ENCODE data around the gene C1QTNF4.

Gene C1QTNF4

DNA sequence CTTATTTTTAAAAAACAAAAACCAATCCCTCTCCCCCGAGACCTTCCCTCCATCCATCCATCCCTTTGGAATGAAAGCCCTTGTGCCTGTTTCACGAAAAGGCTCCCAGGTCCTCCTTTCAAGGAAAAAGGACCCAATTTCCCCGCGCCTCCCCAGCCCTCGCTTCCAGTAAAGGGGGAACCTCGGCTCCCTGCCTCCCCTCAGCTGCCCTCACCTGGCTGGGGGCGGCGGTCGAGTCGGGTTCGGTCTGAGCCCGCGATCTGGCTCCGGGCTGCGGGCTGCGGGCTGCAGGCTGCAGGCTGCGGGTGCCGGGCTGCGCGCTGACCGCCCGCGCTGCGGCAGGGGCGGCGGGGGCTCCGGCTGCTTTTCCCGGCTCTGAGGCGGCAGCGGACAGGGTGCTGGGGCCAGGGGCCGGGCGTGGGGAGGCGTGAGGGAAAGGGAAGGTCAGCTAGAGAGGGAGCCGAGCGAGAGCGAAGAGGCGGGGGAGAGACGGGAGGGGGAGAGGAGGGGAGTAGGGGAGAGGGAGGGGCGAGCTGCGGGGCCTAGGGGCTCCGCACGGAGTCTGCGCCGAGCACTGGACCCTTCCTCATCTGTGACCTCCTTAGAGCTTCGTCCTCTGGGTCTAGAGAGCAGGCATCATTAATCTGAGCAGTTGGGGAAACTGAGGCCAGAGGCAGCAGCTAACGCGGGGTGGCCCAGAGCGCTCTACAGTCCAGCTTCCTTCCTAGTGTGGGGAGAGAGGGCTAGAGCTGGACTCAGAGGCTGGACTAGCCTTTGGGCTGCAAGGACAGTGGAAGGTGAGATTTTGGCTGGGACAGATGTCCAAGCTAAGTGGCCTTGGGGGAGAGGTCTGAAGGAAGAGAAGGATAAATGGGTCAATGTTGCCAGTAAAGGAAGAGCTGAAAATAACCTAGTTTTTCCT, at the start of gene C1QTNF4:
Gene C1QTNF4, minus strand, starts transcription at position 478 of the 922 bp plus-strand sequence. CDS start 3,601 bp downstream, outside the sequence.
- TF ChIP-seq, protein P1, sequence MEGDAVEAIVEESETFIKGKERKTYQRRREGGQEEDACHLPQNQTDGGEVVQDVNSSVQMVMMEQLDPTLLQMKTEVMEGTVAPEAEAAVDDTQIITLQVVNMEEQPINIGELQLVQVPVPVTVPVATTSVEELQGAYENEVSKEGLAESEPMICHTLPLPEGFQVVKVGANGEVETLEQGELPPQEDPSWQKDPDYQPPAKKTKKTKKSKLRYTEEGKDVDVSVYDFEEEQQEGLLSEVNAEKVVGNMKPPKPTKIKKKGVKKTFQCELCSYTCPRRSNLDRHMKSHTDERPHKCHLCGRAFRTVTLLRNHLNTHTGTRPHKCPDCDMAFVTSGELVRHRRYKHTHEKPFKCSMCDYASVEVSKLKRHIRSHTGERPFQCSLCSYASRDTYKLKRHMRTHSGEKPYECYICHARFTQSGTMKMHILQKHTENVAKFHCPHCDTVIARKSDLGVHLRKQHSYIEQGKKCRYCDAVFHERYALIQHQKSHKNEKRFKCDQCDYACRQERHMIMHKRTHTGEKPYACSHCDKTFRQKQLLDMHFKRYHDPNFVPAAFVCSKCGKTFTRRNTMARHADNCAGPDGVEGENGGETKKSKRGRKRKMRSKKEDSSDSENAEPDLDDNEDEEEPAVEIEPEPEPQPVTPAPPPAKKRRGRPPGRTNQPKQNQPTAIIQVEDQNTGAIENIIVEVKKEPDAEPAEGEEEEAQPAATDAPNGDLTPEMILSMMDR (IDR thresholded peaks at IDR 0.05): no peak

DNA sequence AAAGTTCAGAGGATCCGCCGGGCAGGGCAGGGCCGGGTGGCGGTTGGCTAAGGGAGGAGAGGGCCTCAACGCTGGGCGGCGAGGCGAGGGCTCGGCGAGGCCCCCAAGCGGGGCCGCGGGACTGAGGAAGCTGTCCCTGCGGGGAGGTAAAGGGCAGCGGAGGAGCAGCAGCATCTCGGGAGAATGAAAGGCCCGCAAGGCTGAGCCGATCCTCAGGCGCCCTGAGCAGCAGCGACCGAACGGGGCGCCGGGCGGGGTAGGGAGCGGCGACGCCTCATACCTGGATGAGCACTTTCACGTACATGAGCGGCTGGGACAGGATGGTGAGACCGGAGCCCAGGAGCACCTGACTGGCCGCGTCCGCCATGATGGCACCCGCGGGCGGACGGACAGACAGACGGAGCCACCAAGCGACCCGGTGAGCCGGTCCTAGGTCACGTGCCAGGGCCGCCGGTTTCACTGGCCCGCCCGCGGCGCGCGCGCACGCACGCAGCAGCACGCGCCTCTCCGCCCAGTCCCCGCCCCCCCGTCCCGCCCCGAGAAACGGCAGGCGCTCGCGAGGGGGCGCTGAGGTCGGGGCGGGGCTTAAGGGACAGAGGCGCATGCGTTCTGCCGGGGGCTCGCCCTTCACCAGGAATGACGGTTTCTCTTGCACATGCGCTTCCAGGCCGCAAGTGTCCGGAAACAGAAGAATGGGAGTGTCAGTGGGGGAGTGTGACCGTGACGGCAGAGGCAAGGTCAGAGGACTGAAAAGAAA, 48.1 kb upstream of the C1QTNF4 start, which contains the start of gene MTCH2:
Gene MTCH2, minus strand, starts transcription at position 461 of the 757 bp plus-strand sequence. Its CDS starts 94 bp downstream, at position 367.
- TF ChIP-seq, protein P1 (IDR thresholded peaks at IDR 0.05): peak; percentile 39; the same call in 1 of the 2 replicates

DNA sequence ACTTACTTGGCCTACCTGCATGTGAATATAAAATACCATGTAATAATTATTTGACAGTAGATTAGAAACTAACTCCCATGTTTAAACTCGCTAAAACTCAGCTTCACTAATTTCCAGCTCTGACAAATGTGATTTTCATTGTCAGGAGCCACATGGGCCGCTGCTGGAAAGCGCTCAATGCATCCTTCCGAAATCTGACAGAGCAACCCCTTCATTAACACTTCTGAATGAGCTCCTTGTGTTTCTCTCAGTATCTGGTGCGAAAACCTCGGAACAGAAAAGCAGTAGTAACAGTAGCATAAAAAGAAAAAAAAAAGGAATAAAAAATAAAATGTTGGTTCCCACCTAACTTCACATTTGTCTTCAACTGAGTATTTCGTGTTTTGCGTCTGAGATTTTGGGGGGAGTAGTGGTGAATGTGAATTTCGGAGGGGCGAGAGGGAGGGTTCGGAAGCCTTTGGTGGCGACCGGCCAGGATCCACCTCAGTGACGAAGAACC, 47.4 kb upstream of the C1QTNF4 start:
- TF ChIP-seq, protein P1 (IDR thresholded peaks at IDR 0.05): no peak

DNA sequence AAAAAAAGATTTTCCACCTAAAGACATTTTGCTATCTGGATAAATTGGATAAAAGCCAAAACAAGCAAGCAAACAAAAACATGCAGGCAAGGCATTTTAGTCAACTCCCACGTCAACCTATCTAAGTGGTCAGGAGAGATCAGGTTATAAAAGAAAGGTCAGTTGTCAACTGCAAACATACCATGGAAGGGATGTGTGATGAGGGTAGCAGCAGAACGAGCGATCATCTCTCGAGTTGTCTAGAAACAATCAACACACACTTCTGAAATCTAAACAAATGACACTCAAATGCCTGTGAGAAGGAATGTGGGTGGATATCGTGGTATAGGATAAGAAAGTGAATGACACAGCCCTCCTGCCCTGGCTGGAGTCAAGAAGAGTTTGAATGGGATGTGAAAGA, 37.3 kb upstream of the C1QTNF4 start:
- TF ChIP-seq, protein P1 (IDR thresholded peaks at IDR 0.05): no peak

DNA sequence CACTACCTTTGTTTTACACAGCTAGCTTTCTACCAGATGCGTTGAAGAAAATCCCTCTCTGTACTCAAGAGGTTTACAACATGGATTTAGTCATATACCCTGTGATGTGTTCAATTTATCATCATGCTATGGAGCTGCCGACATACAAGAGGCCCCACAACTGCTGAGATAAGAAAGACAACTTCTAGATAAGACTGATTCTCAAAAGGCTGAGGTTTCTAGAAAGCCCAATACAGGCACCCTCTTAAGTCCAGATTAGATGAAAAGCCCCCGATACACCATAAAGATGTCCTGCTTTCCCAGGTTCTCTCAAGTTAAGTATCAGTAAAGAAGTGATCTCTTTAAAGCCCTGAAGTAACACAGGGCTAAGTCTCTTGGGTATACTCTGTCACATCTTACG, 33.8 kb upstream of the C1QTNF4 start:
- TF ChIP-seq, protein P1 (IDR thresholded peaks at IDR 0.05): no peak

DNA sequence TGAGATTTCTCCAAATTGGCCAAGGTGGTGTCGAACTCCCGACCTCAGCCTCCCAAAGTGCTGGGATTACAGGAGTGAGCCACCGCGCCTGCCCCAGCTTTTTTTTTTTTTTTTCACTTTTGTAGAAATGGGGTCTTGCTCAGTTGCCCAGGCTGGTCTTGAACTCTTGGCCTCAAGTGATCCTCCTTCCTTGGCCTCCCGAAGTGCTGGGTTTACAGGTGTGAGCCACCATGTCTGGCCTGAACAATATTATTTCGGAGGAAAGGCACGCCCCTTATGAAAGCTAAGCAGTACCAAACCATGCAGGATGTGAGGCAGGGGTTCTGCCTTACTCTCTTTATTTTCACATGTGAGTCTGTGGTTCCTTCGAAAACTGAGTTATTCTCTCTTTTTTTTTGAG, 32.0 kb upstream of the C1QTNF4 start:
- TF ChIP-seq, protein P1 (IDR thresholded peaks at IDR 0.05): no peak

DNA sequence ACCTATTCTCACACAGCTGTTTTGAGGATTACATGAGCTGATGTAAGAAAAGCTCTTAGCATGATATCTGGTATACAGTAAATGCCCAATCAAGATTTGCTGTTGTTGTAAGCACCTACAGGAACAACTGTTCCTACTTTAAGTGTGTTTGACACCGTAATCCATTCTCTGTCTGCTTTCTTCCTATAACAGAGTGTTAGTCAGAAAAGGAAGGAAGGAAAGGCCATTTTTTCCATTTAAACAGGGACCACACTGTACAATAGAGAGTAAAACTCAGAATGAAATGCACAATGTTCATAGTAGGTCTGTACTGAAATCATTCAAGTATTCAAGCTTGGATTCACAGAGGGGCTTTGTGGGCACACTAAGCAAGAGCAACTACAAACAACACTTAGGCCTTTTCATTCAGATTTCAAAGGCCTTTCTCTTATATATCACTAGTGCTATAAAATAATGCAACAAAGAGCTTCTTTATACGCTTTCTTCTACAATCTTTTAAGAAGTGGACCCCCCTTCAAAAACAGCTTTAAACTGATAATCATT, 26.7 kb upstream of the C1QTNF4 start:
- TF ChIP-seq, protein P1 (IDR thresholded peaks at IDR 0.05): no peak

All from LNCAP (cell line).